ENCODE data around the gene NUCKS1.

DNA sequence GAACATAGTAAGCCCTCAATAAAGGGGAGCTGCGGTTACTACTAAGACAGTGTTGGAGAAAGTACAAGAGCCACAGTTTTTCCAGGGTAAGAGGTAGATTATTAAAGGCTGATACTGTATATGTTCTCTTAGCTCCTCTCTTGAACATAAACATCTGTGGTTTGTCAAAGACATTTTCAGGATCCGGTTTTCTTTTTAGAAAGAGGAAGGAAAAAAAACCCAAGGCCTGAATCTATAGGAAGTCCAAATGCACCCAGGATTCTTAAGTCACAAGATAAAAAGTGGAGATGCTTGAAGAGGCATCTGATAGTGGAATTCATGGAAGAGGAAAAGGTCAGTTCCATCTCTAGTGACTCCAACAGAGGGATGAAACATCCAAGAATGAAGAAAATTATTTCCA lies 45.1 kb downstream of the NUCKS1 start:
- TF ChIP-seq TAF1 (IDR thresholded peaks at IDR 0.05; ENCODE audit: borderline replicate concordance, low read depth, low read length): no peak
- TF ChIP-seq POLR2A (IDR thresholded peaks at IDR 0.05; ENCODE audit: low read depth, low read length): no peak
- TF ChIP-seq POLR2AphosphoS5 (IDR thresholded peaks at IDR 0.05; ENCODE audit: low read depth, low read length): no peak

All from GM12892 (cell line).